ENCODE measurements around the gene FOXO3.

GRCh38 chr6:108658174-108658573 is 97.5 kb downstream of the FOXO3 start:
- TF ChIP-seq CTCF (IDR thresholded peaks at IDR 0.05) (no peak), POLR2AphosphoS5 (IDR thresholded peaks at IDR 0.05) (no peak), POLR2A (IDR thresholded peaks at IDR 0.05) (no peak)

All from prostate gland (tissue), 2 donors.